Stimulated activated CD8-positive, alpha-beta memory T cell treated with anti-CD3 and anti-CD28 coated beads, Interleukin-2, amount 100 ng/mL, for 48 hours (primary cell): Measurements from ENCODE around the gene ERC2.

Experiments
- DNase-seq, 2 donors: peaks; one replicate each; pipeline ENCODE4 v3.0.0-alpha.2; 2020; ENCODE audit warnings: low read depth in 2 of 2

Gene ERC2

DNA sequence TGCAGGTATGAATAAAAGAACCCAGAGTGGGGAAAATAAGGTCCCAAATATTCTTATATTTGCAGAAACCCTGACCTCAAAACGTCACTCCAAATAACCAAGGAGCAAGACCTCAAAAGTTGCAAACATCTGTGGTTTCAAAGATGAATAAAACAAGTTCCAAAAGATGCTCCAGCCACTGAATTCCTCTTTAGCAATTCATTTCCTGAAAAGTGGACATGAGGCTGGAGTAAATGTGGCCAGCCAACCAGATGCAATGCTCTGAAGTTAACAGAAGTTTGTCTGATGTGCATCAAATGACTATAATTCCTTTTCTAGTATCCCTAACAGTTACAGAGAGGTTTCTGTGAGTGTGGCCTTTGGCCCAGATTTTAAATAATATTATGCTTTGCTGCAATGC lies 910.0 kb downstream of the ERC2 start:
- no peak for DNase-seq

DNA sequence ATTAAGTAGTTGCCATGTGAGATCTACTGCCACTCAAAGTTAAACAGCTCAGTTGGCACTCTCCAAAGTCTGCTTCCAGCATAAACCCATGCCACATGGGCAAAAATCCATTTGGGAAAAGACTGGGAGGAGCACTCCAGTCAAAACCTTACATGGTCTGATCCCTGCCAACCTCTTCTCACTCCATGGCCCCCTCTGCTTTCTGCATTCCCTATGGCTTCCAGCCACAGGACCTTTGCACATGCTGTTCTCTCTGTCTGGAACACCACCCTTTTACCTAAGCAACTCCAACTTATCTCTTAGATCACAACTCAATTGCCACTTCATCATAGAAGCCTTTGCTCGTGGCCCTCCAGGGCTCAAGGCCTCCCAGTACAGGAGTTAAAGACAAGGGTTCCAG lies 910.7 kb downstream of the ERC2 start:
- no peak for DNase-seq

DNA sequence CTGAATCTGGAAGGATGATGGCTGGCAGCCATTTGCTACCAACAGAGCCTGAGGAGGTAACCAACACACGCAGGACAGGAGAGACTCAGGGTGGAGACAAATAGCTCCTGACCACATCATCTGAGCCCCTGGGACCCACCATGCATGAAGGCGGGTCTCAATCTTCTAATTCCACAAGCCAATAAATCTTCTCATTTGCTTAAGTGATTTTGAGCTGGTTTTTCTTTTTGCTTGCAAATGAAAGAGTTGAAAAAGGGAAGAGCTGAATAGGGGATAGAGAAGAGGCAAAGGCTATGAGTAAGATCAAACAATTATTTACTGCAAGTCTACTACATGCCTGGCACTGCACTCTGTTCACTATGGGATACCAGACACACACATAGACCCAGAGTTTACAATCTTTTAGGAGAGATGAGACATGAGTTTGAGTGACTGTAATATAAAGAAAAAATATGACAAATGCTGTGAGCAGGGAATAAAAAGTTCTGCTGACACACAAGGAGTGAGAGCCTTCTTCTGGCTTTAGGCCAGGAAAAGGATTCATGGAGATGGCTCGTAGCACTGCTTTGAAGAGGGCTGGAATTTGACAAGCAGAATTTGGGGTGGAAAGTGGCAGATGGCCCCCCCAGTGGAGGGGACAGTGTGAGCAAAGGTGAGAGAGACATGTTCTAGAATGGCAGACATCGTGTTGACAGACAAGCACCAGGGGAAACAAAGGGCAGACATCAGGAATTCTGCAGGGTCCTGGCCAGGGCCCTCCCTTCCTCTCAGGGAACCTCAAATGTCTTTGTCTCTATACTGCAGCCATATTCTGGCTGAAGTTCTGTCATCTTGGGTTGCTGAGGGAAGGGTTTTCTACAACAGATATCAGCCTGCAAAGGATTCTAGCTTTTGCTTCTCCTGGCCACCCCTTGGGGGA lies 911.4 kb downstream of the ERC2 start:
- no peak for DNase-seq

DNA sequence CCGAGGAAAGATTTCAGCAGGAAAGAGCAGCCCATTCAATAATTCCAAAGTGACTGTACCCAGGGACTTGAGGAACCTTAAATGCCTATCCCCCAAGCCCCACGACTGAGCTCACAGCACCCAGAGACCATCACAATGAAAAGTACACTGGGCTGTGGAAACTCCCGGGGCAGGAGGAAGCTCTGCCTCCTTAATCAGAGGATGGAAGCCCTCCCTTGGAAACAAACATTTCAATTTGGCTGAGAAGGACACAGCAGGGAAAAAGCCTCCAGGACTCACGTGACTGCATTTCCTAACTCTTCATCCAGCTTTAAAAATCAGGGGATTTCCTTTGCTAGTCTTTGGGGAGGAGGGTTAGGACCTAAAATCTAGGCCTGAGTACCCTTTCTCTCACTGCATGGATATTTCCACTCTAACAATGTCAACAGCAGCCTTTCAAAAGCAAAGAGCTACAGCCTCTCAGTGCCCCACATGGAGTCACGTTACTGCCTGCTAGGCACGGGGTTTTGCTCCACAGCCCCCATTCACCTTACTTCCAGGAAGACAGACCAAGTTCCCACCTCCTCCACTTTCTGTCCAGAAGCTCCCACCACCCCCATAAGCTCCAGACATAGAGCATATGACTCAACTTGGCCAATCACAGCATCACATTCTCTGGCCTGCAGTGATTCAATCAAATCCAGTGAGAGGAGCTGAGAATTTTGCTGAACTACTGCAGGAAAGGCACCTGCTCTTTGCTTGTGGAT lies 912.2 kb downstream of the ERC2 start:
- no peak for DNase-seq

DNA sequence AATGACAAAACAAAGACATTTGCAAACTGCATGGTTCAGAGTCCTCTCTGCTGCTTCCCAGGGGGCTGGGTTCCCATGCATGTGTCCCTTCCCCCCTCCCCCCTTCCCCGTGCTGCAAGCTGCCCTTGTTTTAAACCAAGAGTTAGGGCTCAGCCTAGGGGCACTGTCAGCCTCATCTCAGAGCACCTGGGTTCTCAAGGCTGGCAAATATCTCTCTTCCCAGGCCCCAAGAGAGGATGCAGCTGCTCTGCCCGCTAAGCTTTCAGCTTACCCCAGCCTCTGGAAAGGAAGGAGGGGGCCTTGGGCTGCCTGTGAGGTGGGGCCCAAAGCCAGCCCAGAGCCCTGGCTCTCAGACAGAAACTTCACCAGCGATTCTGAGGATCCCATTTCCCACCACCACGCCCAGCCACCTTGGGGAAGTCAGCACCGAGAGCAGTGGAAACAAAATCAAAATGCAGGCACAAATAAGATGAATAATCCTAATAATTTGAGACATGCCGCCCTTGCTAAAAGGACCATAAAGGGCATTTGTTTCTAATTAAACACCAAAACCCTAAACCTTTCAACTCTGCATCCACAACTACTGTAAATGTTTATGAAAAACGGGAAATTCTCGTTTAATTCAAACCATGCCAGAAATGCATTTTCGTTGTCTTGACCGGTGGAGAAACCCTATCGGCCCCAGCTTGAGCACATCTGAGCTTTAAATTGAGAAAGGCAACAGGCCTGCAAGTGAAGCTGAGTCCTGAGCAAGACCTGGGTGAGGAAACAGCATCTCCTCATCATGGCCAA lies 913.4 kb downstream of the ERC2 start:
- no peak for DNase-seq

DNA sequence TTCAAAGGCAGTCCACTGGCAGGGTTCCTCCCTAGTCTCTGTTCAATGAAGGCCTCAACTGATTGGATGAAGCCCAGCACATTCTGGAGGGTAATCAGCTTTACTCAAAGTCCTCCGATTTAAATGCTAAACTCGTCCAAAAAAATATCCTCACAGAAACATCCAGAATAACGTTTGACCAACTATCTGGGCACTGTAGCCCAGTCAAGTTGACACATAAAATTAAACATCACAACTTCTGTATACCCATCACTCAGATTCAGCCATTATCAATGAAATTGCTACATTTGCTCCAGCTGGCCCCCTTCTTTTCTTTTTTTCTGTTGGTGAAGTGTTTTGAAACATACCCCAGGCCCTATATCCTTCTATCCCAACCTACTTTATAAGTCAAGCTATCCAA lies 916.6 kb downstream of the ERC2 start:
- DNase-seq: no peak

DNA sequence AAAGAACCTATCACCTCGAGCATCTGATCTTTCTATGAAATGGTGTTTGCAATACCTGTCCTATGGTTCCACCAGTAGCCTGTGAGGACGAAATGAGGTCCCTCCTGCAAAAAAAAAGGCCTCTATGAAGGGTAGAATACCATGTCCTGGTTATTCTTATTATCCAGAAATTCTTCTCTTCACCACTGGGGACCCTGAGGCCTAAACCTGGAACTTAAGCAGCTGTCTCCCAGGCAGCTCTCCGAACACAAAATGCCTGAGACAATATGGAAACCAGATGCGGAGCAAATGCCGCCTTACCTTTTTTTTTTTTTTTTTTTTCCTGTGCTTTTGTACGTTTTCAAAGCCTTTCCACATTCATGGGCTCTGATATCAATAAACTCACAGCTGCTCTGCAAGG lies 919.1 kb downstream of the ERC2 start:
- no peak for DNase-seq

DNA sequence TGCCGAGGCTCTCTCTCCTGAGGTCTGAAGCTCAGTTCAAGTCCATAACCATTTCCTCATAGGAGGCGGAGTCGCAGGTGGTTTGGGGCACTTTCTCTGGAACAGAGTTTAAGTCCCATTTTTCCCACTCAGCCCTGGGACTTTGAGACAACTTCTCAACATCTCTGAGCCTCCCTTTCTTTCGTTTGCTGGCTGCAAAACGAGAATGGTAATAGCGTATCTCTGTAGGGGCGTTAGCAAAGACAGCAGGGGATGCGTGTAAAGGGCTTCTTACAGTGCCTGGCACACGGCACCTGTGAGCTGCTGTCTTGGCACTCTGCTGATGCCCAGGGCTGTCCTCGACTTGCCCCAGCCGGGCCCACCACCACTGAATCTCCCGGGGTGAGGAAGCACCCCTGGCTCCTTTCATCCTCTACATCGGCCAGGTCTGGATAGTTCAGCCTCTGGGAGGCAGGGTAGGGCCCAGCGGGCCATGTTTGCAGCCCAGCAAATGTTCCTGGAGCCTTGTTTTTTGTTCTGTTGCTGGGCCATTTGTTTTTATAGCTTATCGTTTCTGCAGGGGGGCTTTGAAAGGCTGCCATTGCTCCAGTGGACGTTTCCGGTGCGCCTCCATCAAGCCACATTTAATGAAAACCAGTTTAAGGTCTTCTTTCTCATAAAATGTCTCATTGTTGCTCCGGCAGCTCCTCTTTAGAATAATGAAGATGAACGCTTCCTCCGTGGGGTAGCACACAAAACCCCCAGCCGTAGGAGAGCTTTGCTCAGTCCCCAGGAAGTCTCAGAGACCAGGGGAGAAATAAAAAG lies 921.2 kb downstream of the ERC2 start:
- no peak for DNase-seq

DNA sequence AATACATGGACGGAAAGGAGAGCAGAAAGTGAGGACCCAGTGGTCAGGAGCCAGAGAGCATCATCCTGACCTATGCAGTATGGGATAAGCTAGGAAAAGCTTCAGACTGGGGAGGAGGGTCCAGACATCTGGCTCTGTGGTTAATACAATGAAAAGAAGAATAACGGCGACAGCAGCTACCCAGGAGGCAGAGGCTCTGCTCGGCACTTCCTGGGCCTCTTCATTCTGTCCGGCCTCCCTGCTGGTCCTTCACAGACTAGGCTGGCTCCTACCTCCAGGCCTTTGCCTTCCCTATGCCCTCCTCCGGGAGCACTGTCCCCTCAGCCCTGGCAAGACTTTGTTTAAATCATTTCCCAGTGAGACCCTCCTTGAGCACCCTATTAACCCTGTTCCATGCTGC lies 922.3 kb downstream of the ERC2 start:
- DNase-seq: no peak

DNA sequence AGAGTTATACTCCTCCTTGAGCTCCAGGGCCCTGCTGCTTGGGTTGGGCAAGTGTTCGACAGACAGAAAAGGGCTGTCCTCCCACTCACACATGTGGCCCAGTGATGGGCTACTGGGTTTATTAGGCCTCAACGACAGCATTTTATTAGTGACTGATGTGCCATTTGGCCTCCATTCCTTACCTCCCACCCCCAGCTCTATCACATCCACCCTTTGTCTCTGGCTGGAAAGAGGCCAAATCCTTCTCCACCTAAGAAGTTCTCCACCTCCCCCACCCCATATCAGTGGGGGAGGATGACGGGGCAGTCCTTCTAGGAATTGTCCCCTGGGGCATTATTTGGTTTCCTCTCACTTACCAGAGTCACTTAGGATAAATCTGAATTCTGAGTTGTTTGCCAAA lies 924.0 kb downstream of the ERC2 start:
- no peak for DNase-seq

DNA sequence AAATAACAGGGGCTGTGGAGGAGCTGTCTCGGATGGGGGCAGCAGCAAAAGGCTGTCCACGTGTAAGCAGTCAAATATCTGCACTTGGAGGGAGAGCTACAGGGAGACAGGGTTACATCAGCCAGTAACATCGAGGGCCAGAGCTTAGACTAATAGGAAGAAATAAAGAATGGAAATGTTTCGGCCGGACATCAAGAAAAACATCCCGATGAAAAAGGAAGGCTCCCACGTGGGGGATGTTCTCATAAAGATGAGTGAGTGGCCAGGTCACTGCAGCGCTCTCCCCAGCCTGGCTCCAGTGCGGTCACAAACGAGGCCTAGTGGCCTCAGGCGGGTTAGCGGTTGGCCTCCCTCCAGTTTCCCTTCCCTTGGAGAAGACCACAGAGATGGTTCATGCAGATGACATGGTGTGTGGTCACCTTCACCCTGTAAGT lies 925.1 kb downstream of the ERC2 start:
- no peak for DNase-seq

DNA sequence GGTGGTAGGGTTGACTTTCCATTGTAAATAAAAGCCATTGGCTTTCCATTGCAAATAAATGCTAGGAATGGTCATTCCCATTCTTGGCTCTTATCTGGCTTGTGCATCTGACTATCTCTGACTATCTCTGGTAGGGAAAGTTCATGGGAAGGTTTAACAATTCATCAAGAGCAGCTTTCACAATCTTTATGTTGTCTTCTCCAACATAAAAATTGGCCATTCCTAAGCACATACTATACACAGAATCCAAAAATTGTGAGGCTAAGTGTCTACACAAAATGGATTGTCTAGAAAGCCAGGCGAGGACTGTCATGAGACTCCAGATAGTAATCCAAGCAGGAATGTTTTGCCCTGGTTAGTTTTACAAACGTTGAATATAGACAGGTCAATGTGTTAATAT lies 926.8 kb downstream of the ERC2 start:
- DNase-seq: no peak

DNA sequence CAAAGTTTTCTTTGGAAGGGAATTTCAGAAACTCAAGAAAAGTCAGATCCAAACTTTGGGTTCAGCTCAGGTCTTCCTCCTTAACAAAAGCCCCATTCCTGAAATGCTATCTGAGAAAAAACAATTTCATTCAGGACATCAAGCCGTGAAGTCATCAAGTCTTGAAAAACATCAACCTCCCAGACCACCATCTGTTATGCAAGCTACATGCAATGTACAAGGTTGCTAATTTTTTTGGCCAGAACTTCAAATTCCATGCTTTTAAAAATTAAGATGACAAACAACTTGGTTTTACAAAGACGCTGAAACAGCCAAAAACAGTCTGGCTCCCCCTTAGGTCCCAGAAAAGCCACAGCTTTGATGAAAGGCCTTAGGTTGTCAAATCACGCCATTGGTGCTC lies 927.3 kb downstream of the ERC2 start:
- no peak for DNase-seq

DNA sequence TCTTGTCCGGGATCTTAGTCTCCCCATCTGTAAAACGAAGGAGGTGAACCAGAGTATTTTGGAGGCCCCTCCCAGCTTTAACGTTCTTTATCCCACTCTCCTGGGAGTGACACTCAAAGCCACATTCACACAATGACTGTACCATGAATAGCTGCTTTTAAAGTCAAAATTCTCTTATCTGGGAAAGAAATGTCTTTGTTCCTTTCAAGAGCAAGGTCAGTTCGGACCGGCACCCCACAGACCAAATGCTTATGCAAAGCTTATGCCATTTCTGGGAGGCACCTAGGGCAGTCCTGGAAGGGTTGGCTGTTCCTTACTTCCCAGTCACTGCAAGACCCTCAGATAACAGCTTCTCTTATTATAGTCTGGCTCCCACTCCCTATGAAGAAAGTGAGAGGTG lies 927.7 kb downstream of the ERC2 start:
- DNase-seq: no peak

DNA sequence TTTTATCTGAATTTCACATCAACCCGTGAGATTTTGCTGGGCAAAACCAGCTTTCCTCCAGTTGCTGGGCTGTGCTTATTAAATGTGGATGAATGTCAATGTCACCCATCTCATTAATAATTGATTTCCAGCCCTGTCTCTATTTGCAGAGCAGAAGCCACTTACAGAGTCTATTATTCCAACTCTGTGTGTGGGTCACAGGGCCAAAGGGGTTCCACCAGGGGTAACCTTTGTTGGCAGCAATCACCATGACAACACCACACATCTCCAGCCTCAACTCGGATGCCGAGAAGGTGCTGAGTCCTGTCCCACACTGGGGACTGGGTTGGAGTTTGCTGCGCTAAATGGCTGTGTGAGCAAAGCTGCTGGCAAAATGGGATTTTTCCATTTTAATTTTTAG lies 930.1 kb downstream of the ERC2 start:
- DNase-seq: no peak

DNA sequence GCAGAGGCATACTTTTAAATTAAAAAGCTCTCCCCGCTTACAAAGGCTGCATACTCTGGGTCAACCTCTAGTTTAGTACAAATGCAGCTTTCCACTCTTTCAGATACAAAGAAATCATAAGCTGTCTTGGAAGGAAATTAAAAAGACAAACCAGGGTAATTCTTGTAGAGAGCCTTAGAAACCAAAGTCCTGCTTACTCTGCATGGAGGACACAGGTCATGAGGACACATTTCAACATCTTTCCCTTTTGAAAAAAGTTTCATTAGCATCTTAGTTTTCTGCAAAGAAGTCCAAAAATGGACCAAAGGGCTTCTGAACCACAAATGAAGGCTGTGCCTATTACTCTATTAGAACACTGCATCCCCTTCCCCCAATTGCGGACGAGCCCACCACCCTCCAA lies 930.7 kb downstream of the ERC2 start:
- no peak for DNase-seq

DNA sequence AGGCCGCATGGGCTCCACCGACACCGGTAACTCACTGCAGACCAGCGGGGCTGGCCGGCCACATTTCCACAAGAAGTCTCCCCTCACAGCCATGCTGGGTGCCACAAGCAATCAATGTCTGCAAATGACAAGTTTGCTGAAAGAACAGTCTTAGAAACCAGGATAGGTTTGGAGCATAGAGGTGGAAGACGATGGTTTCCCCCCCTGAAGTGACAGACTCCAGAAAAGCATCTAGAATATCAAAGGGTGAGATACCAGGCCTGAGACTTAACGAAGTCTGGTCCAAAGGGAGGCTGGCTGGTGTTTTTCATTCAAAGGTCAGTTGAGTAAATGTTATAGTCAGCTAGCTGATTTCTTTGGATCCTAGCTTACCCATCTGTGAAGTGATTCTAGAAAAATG lies 931.1 kb downstream of the ERC2 start:
- DNase-seq: no peak

DNA sequence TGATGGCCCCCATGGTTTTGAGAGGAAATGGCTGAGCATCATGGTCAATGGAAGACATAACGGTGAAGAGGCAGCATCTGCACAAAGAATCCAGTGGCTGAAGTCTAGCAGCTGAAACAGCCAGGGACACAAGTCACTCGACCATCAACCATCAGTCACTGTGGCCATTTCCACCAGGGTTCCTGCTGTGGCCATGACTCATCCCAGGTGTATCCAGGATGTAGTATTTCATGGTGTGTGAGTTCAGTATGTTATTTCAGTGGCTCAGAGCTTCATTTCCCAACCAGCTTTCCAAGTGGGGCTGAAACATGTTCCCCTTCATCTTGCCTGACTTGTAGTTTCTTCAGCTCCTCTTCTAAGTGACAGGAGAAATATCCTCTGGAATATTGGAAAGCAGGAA lies 933.4 kb downstream of the ERC2 start:
- DNase-seq: no peak

DNA sequence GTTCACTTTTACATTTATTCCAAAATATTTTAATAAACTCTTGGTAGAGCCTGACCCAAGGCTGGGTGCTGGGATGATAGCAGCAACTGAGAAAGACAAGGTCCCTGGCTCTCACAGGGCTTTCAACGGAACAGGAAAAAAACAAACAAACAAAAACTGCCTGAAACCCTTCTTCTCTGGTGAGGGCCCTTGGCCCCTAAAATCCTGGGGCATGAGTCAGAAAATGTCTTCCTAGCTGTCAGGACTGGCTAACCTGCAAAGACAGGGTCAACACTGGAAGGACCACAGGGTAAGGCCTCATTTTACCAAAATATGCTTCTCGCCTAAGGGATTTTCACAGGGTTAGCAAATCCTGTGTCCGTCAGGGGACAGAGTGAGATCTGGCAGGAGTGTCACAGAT lies 935.5 kb downstream of the ERC2 start:
- DNase-seq: no peak

DNA sequence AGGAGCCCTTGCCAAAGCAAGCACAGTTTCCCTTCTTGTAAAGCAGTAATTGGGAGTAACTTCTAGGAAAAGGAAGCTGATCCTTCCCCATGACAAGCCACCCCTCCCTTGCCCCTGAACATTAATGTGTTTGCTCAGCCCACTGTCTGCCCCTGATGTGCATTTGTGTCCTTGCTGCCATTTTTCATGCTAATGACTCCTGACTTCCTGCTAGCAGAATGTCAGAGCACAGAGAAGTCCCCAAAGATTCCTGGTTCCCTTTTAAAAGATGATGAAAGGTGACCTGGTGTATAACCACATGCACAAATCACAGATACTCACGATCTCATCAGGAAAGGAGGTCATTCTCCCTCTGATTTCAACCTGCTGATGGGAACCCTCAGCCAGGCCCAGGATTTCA lies 936.9 kb downstream of the ERC2 start:
- DNase-seq: no peak

DNA sequence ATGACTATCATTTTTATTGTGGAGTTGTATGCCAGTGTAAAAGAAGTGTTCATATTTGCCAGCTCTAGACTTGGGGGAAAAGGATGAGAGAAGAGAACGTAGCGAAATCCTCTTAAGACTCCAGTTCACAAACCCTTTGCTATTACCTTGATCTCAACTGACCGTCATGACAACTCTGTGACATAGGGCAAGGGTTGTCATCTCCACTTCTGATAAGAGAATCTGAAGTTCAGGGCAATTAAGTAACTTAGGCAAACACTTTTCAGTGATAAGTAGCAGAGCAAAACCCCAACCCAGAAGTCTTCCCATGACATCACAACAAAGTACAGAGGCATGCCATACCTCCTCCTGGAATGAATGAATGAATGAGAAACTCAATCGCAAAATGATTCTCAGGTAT lies 940.9 kb downstream of the ERC2 start:
- DNase-seq: no peak
